HG02798 (cell line): Measurements from ENCODE around the gene TMEM187.

Experiments used
- ATAC-seq: cut with Tn5 transposase; IDR thresholded peaks from one replicate; pipeline ENCODE4 v1.9.1; 2021; ENCODE audit warnings: mild to moderate bottlenecking; ENCODE audit not compliant: unreplicated experiment, poor library complexity

TMEM187 gene

GRCh38 chrX:153934148-153934761, 38.3 kb upstream of the TMEM187 start:
- ATAC-seq, result peak; percentile 6

GRCh38 chrX:153934762-153935325, 37.7 kb upstream of the TMEM187 start, which contains the start of gene NAA10:
TSS of gene NAA10 (minus strand) at chrX:153935037. CDS start at chrX:153934904, 133 bp downstream.
- ATAC-seq, result peak; percentile 94

- ATAC-seq, result peak; percentile 22
Observed at GRCh38 chrX:153935326-153935851, 37.2 kb upstream of the TMEM187 start.

GRCh38 chrX:153937056-153937455, 35.5 kb upstream of the TMEM187 start:
- ATAC-seq, result no peak

GRCh38 chrX:153938226-153938786, 34.2 kb upstream of the TMEM187 start:
- no peak for ATAC-seq

GRCh38 chrX:153939573-153939972, 33.0 kb upstream of the TMEM187 start:
- no peak for ATAC-seq

GRCh38 chrX:153941336-153942252, 31.0 kb upstream of the TMEM187 start:
- ATAC-seq, result no peak

- peak; percentile 38 for ATAC-seq
Observed at GRCh38 chrX:153944140-153944799, 28.3 kb upstream of the TMEM187 start, which contains the start of gene RENBP. TSS of gene RENBP (minus strand) at chrX:153944643. CDS start at chrX:153944610, 33 bp downstream.

- no peak for ATAC-seq
Observed at GRCh38 chrX:153944800-153945150, 27.8 kb upstream of the TMEM187 start.

GRCh38 chrX:153945956-153946943, 26.3 kb upstream of the TMEM187 start:
- no peak for ATAC-seq

- ATAC-seq, result peak; percentile 80
Observed at GRCh38 chrX:153947009-153947769, 25.4 kb upstream of the TMEM187 start.

GRCh38 chrX:153948002-153948466, 24.5 kb upstream of the TMEM187 start:
- ATAC-seq, result no peak

GRCh38 chrX:153948847-153949805, 23.4 kb upstream of the TMEM187 start:
- ATAC-seq, result no peak

GRCh38 chrX:153950127-153950526, 22.4 kb upstream of the TMEM187 start:
- ATAC-seq, result no peak

GRCh38 chrX:153951683-153952372, 20.7 kb upstream of the TMEM187 start:
- no peak for ATAC-seq

GRCh38 chrX:153952373-153953026, 20.1 kb upstream of the TMEM187 start:
- ATAC-seq, result no peak
